IPS-18c (cell line): Measurements from ENCODE around the gene NPW.

Experiments used
- H3K4me3 ChIP-seq: 2 replicates; pipeline ENCODE4 v1.7.0; 2013; ENCODE audit warnings: low read depth, mild to moderate bottlenecking, low read length, moderate library complexity; ENCODE audit not compliant: insufficient read depth
- H3K9me3 ChIP-seq: one replicate; pipeline ENCODE4 v1.6.1; 2013; ENCODE audit warnings: mild to moderate bottlenecking, low read length, moderate library complexity; ENCODE audit not compliant: control insufficient read depth, insufficient read depth

NPW gene

DNA sequence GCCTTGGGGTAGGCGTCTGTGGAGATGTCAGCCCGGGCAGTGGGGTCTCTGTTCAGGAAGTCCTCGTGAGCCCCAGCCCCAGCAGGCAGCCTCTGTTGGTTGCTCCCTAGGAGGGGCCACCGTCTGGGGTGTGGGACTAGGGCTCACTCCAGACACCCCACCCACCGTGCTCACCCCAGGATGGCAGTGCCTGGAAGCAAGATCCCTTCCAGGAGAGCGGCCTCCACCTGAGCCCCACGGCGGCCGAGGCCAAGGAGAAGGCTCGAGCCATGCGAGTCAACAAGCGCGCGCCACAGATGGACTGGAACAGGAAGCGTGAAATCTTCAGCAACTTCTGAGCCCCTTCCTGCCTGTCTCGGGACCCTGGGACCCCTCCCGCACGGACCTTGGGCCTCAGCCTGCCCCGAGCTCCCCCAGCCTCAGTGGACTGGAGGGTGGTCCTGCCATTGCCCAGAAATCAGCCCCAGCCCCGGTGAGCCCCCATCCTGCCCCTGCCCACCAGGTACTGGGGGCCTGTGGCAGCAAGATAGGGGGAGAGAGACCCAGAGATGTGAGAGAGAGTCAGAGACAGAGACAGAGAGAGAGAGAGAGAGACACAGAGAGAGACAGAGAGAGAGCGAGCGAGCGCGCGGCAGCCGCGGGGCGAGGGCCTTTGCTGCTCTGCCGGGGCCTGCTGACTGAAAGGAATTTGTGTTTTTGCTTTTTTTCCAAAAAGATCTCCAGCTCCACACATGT lies 18.2 kb downstream of the NPW start:
- Histone ChIP-seq H3K4me3 (no peak overlapping the region), H3K9me3 (no peaks in the 10 kb centered on the region)

DNA sequence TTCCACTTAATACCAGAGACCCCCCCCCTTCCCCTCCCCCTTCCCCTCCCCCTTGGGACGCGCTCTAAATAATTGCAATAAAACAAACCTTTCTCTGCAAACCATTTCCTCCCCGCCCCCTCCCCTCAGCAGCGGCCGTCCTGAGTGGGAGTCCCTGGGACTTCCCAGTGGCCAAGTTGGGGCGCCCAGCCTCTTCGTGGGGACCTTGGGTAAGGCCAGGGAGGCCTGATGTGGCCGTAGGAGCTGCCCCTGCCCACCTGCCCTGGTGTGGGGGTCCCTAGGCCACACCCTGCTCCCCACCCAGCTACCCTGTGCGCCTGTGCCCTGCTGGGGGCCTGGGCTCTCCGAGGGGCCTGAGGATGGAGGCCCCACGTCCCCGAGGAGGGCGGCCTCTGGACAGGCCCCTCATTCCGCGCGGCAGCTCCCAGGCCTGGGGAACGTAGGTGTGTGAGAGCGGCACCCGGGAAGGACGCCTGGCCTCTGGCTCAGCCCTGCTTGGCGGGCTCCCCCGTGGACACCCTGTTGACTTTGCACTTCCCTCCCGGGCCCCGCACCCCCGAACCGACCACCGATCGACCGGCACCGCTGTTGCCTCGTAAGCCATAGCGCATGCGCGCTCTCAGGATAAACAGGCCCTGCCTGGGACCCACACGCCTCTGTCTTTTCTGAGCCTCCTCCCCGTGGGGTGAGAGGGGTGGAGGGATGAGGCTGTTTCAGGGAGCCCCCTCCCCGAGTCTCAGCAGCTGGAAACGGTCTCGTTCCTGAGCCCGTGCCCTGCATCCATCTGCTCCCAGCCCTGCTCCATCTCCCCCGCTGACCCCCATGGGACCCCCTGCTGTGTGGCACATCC lies 19.0 kb downstream of the NPW start:
- H3K9me3 ChIP-seq, result no peaks in the 10 kb centered on the region
- H3K4me3 ChIP-seq, result no peak overlapping the region

DNA sequence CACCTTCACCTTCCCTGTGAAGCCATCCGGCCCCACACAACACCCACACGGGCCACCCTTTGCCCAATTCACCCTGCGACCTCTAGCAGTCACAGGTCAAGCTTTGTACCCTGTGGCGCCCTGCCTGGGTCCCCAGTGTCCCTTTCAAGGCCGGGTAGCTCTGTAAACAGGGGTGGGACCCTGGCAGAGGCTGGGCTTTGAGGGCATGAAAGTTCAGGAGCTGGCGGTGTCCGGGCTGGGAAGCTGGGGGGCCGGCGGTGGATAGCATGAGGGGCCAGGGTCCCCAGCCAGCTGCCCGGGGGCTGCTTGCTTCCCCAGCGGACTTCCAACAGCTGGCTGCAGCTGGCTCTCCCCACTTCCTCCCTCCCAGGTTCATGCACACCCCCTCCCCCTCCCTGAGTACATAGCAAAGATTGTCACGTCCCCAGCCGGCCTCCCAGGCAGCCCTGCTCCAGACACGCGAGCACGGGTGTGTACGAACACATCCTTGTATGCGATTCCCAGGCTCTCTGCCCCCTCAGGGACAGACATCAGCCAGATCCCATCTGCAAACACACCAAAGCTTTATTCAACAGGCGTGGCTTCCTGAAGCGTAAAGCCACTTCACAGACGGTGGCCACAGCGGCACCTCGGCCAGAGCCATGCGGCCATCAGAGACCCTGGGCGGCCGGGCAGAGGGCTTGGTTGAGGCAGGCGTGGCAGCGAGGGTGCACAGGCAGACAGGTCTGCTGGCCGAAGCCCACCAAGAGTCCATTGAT lies 19.9 kb downstream of the NPW start:
- Histone ChIP-seq H3K9me3 (no peaks in the 10 kb centered on the region), H3K4me3 (no peak overlapping the region)

DNA sequence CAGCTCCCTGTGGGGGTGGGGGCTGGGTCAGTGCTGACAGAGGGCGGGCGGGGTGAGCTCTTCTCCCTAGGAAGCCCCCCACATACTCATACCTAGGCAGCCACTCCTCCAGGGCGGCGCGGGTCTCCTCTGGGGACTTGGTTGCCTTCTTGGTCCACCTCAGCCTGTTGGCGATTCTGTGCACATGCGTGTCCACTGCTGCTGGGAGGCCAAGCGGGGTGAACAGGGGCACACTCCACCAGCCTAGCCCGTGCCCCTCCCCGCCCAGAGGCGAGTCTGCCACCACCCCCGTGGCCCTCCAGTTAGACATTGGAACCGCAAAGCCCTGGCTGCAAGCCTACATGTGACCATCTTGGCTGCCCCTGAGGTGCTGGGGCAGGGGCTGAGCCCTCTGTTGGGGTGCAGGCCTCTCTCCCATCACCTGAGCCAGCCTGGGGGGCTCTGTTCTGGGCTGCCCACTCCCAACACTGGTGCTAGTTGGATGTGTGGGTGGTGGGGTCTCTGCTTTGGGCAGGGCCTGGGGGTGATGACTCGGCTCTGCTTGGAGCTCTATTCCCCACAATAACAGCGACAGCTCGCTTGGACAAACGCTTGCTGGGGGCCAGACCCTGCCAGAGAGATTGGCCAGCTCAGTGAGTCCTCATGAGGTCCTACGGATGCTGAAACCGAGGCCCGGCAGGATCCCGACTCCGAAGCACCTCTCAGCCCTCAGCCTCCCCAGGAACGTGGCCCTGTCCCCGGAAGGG lies 20.6 kb downstream of the NPW start:
- Histone ChIP-seq H3K4me3 (no peak overlapping the region), H3K9me3 (no peaks in the 10 kb centered on the region)

DNA sequence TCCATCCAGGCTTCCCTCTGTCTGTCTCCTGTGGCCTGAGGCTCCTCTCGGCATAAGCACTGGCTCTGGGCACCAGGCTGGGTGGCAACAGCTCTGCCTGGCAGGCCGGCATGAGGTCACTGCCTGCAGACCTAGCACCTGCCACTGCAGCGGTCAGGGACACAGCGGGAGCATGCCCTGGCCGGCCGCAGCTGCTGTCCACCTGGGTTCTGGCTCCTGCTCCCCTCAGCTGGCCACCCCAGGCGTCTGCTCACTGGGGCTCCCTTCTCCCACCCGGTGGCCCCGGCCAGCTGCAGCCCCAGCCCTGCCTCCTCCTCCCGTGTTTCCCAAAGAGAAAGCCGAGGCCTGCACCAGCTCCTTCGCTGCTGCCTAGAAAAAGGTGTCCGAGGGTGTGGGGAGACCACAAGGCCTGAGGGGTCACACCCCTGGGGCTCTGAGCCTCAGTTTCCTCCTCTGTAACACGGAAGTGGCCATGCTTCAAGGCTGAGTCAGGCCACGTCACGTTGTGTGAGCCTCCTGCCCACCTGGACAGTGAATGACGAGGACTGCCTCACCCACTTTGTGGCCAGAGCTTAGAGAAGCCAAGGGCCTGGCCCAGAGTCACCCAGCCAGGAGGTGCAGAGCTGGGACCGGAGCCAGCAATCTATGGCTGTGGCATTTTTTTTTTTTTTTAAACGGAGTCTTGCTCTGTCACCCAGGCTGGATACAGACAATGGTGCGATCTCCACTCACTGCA lies 21.4 kb downstream of the NPW start:
- H3K9me3 ChIP-seq, result no peaks in the 10 kb centered on the region

DNA sequence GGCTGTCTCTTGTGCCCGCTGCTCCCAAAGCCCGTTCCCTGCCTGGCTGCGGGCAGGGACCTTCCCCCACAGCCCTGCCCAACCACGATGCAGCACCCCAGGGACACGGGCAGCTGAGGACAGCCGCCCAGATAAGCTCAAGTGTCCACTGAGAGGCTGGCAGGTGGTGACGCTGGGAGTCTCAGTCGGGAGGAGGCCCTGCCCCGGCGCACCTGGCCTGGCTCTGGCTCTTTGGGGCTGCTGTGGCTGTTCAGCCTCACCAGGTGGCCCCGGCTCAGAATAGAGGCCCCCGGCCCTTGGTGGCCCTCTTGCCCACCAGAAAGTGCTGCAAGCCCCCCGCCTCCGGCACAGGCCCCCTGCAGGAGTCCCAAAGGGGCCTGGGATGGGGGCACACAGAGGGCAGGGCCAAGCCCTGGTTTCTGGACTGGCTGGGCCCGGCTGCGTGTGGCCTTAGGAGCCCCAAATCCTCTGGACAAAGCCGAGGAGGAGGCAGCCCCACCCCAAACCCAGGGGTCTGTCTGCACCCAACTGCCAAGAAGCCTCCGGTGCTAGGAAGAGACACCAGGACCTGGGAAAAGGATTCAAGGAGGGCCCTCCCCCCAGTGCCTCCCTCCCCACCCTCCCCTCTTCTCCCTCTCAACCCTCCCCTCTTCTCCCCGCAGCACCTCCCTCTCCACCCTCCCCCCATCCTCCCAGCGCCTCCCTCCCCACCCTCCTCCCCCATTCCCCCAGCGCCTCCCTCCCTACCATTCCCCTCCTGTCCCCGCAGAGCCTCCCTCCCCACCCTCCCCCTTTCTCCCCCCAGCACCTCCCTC lies 22.8 kb downstream of the NPW start:
- no peak overlapping the region for H3K4me3 ChIP-seq
- no peaks in the 10 kb centered on the region for H3K9me3 ChIP-seq

More for the DNA sequence above, 21.4 kb downstream of the NPW start:
- H3K4me3 ChIP-seq, result no peak overlapping the region

DNA sequence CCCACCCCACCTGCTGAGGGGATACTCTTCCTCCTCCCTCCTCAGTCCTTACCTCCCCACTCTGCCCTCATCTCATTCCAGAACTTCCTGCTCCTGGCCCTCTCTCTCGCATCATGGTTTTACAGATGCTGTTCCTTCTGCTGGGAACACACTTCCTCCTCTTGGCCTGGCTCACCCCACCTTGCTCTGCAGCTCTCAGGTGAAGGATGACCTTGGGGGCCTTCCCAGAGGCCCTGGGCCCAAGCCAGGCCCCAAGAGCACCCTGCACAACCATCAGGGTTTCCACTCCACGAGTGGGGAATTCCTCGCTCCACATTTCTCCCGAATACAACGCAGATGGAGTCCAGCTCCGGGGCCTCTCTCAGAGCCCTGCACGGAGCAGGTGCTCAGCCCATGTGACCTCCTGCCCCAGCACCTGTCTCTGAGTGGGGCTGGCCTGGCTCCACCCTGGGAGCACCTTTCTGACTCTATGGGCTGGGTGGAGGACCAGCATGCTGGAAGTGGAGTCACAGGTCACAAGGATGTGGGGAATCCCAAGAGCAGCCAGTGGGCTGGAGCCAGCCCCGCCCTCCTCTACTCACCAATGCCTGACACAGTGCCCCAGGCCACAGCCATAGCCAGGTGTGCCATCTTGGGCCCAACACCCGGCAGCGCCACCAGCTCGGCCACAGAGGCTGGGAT lies 23.5 kb downstream of the NPW start:
- no peak overlapping the region for H3K4me3 ChIP-seq
- H3K9me3 ChIP-seq, result no peaks in the 10 kb centered on the region

DNA sequence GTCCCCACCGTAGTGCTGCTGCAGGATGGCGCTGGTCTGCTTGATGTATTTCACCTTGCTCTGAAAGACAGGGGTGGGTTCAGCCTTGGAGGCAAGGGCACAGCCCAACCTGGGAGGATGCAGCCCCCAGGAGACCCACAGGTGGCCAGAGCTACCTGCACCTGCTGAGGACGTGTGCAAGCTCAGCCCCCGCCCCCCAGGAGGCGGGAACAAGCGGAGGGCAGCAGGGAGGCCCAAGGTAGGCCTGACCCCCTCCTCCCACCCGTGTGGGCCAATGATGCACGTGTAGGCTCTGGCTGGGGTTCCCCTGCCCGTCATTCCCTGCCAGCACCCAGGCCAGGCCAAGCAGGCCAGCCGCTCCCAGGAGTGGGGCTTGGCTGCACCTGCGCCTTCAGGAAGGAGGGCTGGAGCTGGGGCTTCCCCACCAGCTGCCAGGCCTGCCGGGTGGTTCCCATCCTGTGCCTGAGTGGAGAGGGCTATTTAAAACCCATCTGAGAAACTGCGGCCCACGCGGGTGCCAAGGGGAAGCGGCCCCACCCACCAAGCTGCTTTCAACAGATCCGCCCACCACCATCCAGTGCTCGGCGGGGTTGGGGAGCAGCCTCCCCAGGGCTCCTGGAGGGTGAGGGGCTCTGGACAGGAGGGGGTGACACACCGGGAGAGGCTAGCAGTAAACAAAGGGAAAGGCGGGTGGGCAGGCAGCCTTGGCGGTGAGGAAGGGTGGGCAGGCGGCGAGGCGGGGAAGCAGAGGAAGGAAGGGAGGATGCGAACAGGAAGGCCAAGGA lies 24.3 kb downstream of the NPW start:
- Histone ChIP-seq H3K4me3 (no peak overlapping the region), H3K9me3 (no peaks in the 10 kb centered on the region)

DNA sequence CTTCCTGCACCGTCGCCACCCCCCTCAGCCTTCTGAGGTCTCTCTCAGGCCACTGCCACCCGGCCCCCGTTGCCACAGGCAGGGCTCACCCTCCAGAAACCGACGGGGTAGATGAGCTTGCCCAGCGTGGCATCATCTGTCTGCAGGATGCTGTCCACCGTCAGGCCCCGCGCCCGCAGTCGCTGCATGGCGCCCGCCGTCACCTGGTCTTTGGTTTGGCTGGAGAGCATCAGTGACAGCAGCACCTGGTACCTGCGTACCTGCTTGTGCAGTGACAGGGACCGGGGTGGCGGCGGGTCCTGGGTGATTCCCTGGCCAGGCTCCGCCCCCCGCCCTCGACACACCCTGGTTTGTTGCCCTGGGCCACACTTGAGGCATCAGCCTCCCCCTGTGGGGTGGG lies 25.0 kb downstream of the NPW start:
- Histone ChIP-seq H3K4me3 (no peak overlapping the region), H3K9me3 (no peaks in the 10 kb centered on the region)

DNA sequence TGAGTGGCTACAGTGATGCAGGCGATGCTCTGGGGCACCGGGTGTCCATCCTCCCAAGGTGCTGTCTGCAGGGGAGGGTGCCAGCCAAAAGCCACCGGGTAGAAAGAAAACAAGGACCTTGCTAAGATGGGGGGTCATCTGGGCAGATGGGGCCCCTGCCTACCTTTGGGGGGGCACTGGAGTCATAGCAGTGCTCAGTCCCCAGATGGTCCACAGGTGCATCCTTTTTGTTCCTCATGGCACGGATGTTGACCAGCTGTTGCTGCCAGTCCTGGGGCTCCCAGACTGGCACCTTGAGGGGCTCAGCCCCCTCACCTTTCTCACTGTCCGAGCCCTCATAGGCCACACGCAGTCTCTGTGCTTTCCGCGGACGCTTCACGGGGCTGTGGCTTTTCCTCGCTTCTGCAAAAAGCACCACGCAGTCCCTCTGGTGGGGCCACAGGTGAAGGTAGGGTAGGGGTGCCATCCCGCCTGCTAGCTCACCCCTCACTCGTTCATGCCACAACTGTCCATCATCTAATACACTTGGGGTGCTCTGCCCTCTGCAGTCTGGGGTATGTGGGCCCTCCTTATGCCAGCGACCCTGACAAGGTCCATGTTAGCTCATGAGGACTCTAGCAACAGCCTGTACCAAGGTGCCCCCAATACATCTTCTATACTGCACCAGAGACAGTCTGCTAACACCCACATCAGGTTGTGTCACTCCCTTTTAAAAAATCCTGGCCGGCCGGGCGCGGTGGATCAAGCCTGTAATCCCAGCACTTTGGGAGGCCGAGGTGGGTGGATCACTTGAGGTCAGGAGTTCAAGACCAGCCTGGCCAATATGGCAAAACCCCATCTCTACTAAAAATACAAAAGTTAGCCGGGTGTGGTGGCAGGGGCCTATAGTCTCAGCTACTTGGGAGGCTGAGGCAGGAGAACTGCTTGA lies 26.6 kb downstream of the NPW start:
- H3K9me3 ChIP-seq, result no peaks in the 10 kb centered on the region
- H3K4me3 ChIP-seq, result no peak overlapping the region

DNA sequence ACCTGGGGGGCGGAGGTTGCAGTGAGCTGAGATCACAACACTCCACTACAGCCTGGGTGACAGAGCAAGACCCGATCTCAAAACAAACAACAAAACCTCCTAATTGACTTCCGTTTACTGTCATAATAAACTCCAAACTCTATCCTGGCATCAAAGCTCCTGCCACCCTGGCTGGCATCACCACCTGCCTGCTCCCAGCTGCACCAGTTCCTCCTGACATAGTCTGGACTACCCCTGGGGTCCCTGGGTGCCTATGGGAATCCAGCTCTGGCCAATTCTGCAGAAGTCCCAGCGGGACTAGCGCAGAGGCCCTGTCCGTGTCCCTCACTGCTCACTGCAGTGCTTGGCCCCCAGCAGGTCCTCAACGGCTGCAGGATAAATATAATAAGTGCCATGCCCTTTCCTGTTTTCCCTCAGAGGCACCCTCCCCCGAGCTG lies 27.3 kb downstream of the NPW start:
- peak overlapping the region; percentile 90 for H3K4me3 ChIP-seq
- H3K9me3 ChIP-seq, result no peaks in the 10 kb centered on the region

DNA sequence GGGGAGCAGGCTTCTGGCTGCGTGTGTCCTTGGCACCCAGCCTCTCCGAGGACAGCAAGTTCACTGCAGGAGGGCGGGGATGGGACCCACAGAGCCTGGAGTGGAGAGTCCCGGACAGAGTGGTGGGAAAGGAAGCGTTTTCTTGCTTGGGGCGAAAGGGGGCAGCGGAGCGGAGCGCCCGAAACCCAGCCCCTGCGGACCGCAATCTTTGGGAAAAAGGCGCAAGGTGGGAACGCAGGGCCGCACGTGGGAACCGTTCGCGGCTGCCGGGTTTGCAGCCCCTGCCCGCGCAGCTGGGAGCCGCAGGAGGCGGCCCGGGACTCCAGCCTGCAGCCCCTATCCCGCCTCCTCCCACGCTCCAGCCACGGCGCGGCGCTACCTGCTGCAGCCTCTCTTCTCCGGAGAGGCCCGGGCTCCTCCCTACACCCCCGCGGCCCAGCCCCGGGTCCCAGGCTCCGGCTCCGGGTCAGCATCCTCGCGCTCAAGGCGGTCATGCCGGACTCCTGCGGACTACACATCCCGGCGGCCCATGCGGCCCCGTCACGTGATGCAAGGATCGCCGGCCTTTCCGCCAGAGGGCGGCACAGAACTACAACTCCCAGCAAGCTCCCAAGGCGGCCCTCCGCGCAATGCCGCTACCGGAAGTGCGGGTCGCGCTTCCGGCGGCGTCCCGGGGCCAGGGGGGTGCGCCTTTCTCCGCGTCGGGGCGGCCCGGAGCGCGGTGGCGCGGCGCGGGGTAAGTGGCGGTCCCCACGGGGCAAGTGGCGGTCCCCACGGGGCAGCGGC lies 27.9 kb downstream of the NPW start, which contains the start of the genes NTHL1 and TSC2:
Gene NTHL1, minus strand, starts transcription at position 505 of the 786 bp plus-strand sequence. Its CDS starts 11 bp downstream, at position 494.
Gene TSC2, plus strand, starts transcription at position 656 of the 786 bp plus-strand sequence. CDS start 631 bp downstream, outside the sequence.
- H3K9me3 ChIP-seq, result no peaks in the 10 kb centered on the region
- peak within 1 kb of the TSS; percentile 90 for H3K4me3 ChIP-seq

DNA sequence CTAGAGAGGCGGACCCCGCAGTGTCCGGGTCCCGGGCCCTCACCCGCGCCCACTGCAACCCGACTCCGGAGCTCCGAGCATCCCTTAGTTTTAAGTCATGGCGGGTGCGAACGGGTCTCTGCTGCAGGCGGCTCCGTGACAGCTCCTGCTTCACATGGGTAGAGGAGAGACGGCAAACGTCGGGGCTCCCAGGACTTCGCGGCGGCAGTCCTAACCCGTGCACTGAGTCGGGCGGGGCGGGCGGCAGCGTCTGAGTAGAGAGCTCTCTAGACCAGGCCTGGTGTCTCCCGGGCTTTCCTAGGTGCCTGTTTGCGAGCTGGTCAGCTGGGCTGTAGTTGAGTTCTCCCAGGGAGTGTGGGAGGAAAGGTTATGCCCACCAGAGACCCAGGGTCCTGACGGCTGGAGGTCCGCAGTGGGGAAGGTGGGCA lies 28.5 kb downstream of the NPW start:
- Histone ChIP-seq H3K9me3 (no peaks in the 10 kb centered on the region), H3K4me3 (peak overlapping the region; percentile 90)
